Mesodermal cell (in vitro differentiated cells): ENCODE results near the gene OR5AS1. TPM values are rescaled to one million over a fixed set of nuclear protein-coding genes. Genes with fewer than 3 reads are reported as not detected.
"Not testable (repeated sequence)": the region's sequence is repeated elsewhere in the genome, so short reads cannot be mapped to it uniquely, and the experiment has no call there.

Source experiments
- H3K27ac ChIP-seq: 2 replicates; pipeline ENCODE4 v1.7.0; 2013; ENCODE audit warnings: mild to moderate bottlenecking, low read depth, low read length, moderate library complexity; ENCODE audit not compliant: severe bottlenecking
- H3K36me3 ChIP-seq: 2 replicates; pipeline ENCODE4 v1.7.1; 2013; ENCODE audit warnings: mild to moderate bottlenecking, low read length, moderate library complexity; ENCODE audit not compliant: control insufficient read depth, insufficient read depth
- H3K4me1 ChIP-seq: one replicate; pipeline ENCODE4 v1.7.1; 2013; ENCODE audit warnings: mild to moderate bottlenecking, low read length; ENCODE audit not compliant: insufficient read depth, control insufficient read depth, poor library complexity, severe bottlenecking
- H3K4me3 ChIP-seq: 2 replicates; pipeline ENCODE4 v1.7.0; 2013; ENCODE audit warnings: low read length, control low read depth, mild to moderate bottlenecking; ENCODE audit not compliant: insufficient read depth, poor library complexity, severe bottlenecking; ENCODE audit errors: extremely low read depth
- H3K9me3 ChIP-seq: 2 replicates; pipeline ENCODE4 v1.7.1; 2013; ENCODE audit warnings: mild to moderate bottlenecking, low read length, moderate library complexity; ENCODE audit not compliant: control insufficient read depth
- WGBS, 2 experiments: methylation state at CpG; one replicate each; pipeline ENCODE4 v1.1.5; 2013; ENCODE audit warnings: missing lambda C conversion rate in 2 of 2; ENCODE audit not compliant: insufficient coverage in 2 of 2; 5-methylcytosine and 5-hydroxymethylcytosine counted together
- polyA plus RNA-seq, 2 experiments: library from polyadenylated mRNA; stranded (reverse); fragments of 50-300 nt; gene quantifications; one replicate each; pipeline ENCODE4 v1.2.3, GENCODE V29; 2013

The OR5AS1 gene
- not detected for polyA plus RNA-seq (2013, experiment 1 of 2)
- polyA plus RNA-seq (2013, experiment 2 of 2): not detected

- H3K4me3 ChIP-seq: no peak within 1 kb of the TSS
- no peaks in the 10 kb centered on the region for H3K36me3 ChIP-seq
- no peak within 1 kb of the TSS for H3K27ac ChIP-seq
- H3K9me3 ChIP-seq: no peaks in the 10 kb centered on the region
- no peaks in the 10 kb centered on the region for H3K4me1 ChIP-seq
Observed at GRCh38 chr11:56027354-56027753, at the start of gene OR5AS1. Gene OR5AS1, plus strand, starts transcription at chr11:56027654. Its CDS starts 2,765 bp downstream, at chr11:56030419.

GRCh38 chr11:55994525-55994924 is 32.9 kb upstream of the OR5AS1 start, which contains the start of gene OR5F1:
Gene OR5F1, minus strand, starts transcription at chr11:55994625. Its CDS starts 0 bp downstream, at chr11:55994625.
- no peaks in the 10 kb centered on the region for H3K36me3 ChIP-seq
- WGBS, 2 experiments: no CpG with 5 or more reads among the region's 2 CpGs

GRCh38 chr11:56010716-56011115 is 16.7 kb upstream of the OR5AS1 start:
- no peak overlapping the region for H3K27ac ChIP-seq
- H3K4me1 ChIP-seq: no peaks in the 10 kb centered on the region
- H3K9me3 ChIP-seq: no peaks in the 10 kb centered on the region
- H3K36me3 ChIP-seq: no peaks in the 10 kb centered on the region
- H3K4me3 ChIP-seq: no peak overlapping the region

More at GRCh38 chr11:55994525-55994924, 32.9 kb upstream of the OR5AS1 start, which contains the start of gene OR5F1:
- Histone ChIP-seq H3K9me3 (no peaks in the 10 kb centered on the region), H3K4me1 (no peaks in the 10 kb centered on the region), H3K4me3 (no peak within 1 kb of the TSS), H3K27ac (no peak within 1 kb of the TSS)

- Histone ChIP-seq H3K27ac (no peak overlapping the region), H3K36me3 (no peaks in the 10 kb centered on the region), H3K9me3 (no peaks in the 10 kb centered on the region), H3K4me1 (no peaks in the 10 kb centered on the region), H3K4me3 (no peak overlapping the region)
- WGBS, 2 experiments: 100% methylated on average over 1 of the region's 2 CpGs; no CpG with 5 or more reads in 1 of the 2 experiments
Observed at GRCh38 chr11:56013805-56014204, 13.6 kb upstream of the OR5AS1 start.

GRCh38 chr11:56045538-56045937 is 18.1 kb downstream of the OR5AS1 start:
- no peaks in the 10 kb centered on the region for H3K4me1 ChIP-seq
- H3K36me3 ChIP-seq: no peaks in the 10 kb centered on the region
- H3K27ac ChIP-seq: no peak overlapping the region
- no peak overlapping the region for H3K4me3 ChIP-seq
- WGBS, 2 experiments: 91% methylated on average over 1 of the region's 1 CpG; no CpG with 5 or more reads in 1 of the 2 experiments
- H3K9me3 ChIP-seq: no peaks in the 10 kb centered on the region

- 50% methylated on average over 2 of the region's 4 CpGs; no CpG with 5 or more reads in 1 of the 2 experiments for WGBS, 2 experiments
- Histone ChIP-seq H3K4me1 (no peaks in the 10 kb centered on the region), H3K27ac (no peak overlapping the region), H3K36me3 (no peaks in the 10 kb centered on the region), H3K9me3 (no peaks in the 10 kb centered on the region), H3K4me3 (no peak overlapping the region)
Observed at GRCh38 chr11:56048480-56048879, 21.0 kb downstream of the OR5AS1 start.

- Histone ChIP-seq H3K4me1 (no peaks in the 10 kb centered on the region), H3K36me3 (no peaks in the 10 kb centered on the region), H3K27ac (no peak overlapping the region), H3K4me3 (no peak overlapping the region), H3K9me3 (no peaks in the 10 kb centered on the region)
- 75% methylated on average over 1 of the region's 2 CpGs; no CpG with 5 or more reads in 1 of the 2 experiments for WGBS, 2 experiments
Observed at GRCh38 chr11:56049487-56049886, 22.0 kb downstream of the OR5AS1 start.

- not testable (repeated sequence) for H3K9me3 ChIP-seq, H3K27ac ChIP-seq, H3K4me3 ChIP-seq, H3K36me3 ChIP-seq
- 0 to 43% methylated on average over 1 to 4 of the region's 4 CpGs for whole genome bisulfite sequencing, 2 experiments
- peaks cover 13% of the 10 kb centered on the region for H3K4me1 ChIP-seq
Observed at GRCh38 chr11:56056366-56056765, 28.9 kb downstream of the OR5AS1 start.

- H3K36me3 ChIP-seq, H3K4me3 ChIP-seq, H3K9me3 ChIP-seq: not testable (repeated sequence)
- Histone ChIP-seq H3K4me1 (peaks cover 13% of the 10 kb centered on the region), H3K27ac (peak overlapping the region; percentile 26)
- 40% methylated on average over 1 of the region's 7 CpGs; no CpG with 5 or more reads in 1 of the 2 experiments for WGBS, 2 experiments
Observed at GRCh38 chr11:56057661-56058237, 30.3 kb downstream of the OR5AS1 start.

- H3K9me3 ChIP-seq, H3K36me3 ChIP-seq, H3K27ac ChIP-seq, H3K4me3 ChIP-seq: not testable (repeated sequence)
- 36 to 62% methylated on average over 4 to 7 of the region's 7 CpGs for WGBS, 2 experiments
- peaks cover 13% of the 10 kb centered on the region for H3K4me1 ChIP-seq
Observed at GRCh38 chr11:56058260-56058780, 30.9 kb downstream of the OR5AS1 start.

GRCh38 chr11:56066980-56067379 is 39.5 kb downstream of the OR5AS1 start:
- no peak overlapping the region for H3K27ac ChIP-seq
- WGBS, 2 experiments: 100% methylated on average over 1 of the region's 2 CpGs; no CpG with 5 or more reads in 1 of the 2 experiments
- H3K4me3 ChIP-seq: no peak overlapping the region
- no peaks in the 10 kb centered on the region for H3K36me3 ChIP-seq
- no peaks in the 10 kb centered on the region for H3K9me3 ChIP-seq
- H3K4me1 ChIP-seq: no peaks in the 10 kb centered on the region
